GM21825 (cell line): ENCODE data around the gene FUS.
"Not testable (repeated sequence)": the region's sequence is repeated elsewhere in the genome, so short reads cannot be mapped to it uniquely, and the experiment has no call there.

Experiments used
- ATAC-seq: cut with Tn5 transposase; IDR thresholded peaks from one replicate; pipeline ENCODE4 v1.9.1; 2021; ENCODE audit warnings: mild to moderate bottlenecking, moderate library complexity; ENCODE audit not compliant: unreplicated experiment

Gene FUS

DNA sequence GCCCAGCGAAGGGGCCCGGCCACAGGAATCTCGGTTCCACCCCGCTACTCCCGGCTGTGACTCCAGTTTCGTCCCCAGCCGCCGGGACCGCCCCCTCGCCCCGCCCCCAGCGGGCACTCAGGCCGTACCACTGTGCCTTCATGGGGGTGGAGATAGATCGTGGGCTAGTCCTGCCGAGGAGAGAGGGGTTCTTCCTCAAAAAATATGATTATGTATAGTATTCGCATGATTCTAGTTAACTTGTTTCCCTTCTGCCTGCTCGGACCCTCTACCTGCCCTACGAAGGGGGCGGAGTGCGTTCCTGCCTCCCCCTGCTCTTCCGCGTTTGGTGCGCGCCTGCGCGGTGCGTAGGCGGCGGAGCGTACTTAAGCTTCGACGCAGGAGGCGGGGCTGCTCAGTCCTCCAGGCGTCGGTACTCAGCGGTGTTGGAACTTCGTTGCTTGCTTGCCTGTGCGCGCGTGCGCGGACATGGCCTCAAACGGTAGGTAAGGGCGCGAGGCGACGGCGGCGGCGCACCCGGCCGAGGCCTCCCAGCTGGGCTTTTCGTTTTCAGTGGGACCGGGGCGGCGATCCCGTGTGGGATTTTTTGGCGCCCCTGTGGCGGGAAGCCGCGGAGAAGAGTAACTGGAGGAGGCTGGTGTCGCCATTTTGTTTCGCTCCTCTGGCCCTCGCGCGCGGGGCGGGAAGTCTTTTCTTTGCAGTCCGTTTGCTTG is at the start of gene FUS:
FUS (plus strand) TSS at position 393 of the 713 bp plus-strand sequence; CDS start at position 469, 76 bp downstream.
- peak; percentile 49 for ATAC-seq

DNA sequence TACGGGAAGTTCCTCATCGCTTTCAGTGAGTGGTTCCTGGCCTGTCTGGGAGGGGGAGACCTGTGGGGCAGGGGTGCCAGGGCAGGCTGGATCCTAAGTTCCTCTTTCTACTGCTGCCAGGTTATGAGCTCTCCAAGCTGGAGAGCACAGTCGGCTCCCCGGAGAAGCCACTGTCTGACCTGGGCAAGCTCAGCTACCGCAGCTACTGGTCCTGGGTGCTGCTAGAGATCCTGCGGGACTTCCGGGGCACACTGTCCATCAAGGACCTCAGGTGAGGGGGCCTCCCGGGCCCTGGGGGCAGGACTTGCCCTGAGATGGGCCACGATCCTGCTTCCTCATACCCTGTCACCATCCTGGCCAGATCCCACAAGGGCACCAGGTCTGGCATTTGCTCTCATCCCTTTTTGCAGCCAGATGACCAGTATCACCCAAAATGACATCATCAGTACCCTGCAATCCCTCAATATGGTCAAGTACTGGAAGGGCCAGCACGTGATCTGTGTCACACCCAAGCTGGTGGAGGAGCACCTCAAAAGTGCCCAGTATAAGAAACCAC is 49.5 kb upstream of the FUS start:
- no peak for ATAC-seq

DNA sequence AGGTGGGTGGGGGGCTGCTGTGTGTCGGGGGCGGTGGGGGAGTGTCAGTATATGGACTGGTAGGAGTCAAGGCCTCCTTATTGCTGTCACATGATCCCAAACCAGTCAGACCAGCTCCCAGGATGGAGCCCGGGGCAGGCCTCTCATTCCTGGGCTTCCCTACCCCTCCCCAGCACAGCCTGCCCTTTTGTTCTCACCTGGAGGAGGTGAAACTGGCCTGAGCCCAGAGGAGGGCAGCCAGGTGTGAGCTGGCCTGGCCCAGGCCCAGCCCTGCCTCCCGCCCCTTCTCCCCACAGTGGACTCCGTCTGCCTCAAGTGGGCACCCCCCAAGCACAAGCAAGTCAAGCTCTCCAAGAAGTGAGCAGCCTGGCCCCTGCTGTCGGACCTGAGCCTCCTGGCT is 49.0 kb upstream of the FUS start:
- ATAC-seq: no peak

DNA sequence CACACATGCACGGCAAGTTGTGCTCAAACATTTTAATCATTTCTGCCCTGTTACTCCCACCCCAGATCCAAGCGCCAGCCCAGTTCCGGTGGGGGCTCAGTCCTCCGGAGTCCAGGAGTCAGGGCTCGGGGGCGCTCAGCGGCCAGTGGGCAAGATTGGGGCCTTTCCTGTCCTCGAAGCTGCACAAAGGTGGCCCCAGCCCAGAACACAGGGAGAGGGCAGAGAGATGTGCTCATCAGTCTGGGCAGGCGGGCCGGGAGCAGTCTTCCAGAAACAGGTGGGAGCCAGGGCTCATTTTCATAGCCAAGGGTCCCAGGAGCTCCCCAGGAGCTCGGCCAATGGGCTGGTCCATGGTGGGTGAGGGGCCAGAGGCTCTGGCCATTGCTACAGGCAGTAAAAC is 48.5 kb upstream of the FUS start:
- no peak for ATAC-seq

DNA sequence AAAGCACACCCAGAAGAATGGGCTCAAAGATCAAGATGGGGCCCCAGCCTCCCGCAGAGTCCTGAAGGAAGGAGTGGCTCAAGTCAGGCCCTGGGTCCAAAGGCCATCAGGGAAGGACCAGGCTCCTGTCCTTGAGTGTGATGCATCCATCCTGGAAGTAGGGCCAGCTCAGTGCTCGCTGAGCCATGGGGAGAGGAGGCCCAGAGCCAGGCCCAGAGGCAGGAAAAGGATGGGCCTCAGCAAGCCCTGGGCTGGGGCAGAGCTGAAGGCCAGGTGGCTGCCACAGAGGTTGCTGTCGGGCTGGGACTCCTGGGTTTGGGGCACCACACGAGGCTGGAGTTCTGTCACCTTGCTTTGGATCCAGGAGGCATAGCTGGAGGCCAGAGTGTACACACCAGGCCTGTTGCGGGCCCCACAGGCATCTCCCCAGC is 48.1 kb upstream of the FUS start:
- ATAC-seq: no peak

DNA sequence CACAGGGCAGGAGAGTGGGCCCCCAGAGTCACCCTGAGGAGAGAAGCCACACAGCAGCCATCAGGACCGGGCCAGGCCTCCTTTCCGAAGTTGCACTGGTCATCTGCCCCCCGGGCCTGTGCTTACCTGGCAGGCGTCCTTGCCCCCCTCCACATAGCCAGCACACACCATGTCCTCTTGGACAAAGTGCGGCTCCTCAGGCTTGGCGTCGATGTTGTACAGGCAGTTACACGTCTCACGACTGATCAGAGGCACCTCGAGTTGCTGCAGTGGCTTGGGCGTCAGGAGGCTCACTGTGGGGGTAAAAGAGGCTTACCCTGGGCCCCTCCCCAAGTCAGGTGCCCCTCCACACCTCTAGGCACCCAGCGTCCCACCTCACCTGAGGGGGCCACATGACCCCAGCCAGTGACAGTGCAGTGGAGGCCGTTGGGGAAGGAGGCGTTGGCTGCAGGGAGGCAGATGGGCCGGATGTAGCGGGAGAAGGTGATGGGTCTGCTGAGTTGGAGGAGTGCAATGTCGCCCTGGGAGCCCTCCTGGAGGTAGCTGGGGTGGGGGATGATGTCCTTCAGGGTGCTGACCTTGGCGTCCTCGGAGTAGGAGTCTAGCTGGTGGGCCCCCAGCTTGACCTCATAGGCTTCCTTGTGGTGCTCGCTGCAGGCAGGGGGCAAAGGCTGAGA is 47.5 kb upstream of the FUS start:
- no peak for ATAC-seq

DNA sequence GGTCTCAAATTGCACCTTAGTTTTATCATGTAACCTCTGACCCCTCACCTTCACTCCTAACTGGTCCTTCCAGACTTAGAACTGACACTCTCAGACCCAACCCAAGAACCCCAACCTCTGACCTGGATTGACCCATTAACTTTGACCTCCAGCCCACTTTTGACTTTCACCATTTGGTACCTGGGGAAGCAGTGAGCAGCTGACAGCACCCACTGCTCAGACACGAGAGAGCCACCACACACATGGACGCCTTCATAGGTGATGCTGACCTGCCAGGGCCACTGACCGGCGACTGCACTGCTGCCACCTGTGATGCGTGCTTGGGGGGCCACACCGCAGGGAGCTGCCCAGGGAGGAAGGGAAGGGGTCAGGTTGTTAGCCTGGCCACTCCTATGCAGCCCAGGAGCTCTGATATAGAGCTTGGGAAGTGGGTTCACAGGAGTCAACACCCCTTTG is 46.9 kb upstream of the FUS start:
- no peak for ATAC-seq

DNA sequence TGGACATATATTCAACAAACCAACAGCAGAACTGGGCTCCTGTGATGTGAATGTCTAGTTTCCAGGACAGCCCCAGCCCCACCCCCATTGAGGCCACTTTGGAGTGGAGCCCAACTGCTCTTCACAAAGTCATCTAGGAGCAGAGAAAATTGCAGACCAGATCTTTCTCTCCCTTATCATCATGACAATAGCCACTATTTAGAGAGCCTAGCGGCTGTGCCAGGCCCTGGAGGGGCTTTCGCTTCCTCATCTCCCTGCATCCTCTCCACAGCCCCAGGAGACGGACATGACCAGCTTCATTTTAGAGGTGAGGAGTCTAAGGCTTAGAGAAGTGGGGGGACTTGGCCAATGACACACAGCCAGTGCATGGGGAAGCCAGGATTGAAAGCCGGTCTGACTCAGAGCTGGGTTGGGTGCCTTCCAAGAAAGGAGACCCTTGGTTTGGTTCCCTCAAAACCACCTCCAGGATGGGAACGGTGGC is 45.8 kb upstream of the FUS start:
- ATAC-seq: no peak

DNA sequence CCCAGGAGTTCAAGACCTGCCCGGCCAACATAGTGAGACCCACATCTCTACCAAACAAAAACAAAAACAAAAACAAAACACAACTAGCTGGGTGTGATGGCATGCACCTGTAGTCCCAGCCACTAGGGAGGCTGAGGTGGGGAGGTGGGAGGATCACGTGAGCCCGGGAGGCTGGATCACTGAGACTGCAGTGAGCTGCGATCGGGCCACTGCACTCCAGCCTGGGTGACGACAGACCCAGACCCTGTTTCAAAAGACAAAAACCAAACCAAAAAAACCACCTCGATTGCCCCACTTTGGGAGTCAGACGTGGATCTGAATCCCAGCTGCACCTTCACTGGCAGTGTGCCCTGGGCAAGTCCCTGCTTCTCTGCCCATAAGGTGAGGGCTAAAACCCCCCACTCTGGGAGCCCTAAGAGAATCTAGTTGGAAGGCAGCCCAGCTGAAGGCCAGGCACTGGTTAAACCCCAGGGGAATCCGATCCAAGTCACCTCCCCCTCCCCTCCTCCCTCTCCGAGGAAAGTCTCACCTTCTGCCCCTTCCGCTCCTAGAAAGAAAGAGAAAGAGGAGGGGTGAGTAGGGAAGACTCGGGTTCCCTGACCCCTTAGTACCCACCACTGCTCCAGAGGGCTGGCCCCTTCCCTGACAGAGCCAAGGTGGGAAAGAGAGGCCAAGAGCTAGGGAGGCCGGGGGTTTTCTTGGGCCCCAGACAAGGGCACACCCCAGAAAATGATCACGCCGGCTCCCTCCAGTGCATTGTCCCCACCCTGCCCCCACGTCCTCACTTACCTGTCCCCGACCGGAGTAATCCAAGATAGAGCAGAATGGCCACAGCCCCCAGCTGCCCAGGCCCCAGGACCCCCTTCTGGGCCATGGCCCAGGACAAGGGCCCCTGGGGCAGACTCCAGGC is 45.1 kb upstream of the FUS start:
- no peak for ATAC-seq

DNA sequence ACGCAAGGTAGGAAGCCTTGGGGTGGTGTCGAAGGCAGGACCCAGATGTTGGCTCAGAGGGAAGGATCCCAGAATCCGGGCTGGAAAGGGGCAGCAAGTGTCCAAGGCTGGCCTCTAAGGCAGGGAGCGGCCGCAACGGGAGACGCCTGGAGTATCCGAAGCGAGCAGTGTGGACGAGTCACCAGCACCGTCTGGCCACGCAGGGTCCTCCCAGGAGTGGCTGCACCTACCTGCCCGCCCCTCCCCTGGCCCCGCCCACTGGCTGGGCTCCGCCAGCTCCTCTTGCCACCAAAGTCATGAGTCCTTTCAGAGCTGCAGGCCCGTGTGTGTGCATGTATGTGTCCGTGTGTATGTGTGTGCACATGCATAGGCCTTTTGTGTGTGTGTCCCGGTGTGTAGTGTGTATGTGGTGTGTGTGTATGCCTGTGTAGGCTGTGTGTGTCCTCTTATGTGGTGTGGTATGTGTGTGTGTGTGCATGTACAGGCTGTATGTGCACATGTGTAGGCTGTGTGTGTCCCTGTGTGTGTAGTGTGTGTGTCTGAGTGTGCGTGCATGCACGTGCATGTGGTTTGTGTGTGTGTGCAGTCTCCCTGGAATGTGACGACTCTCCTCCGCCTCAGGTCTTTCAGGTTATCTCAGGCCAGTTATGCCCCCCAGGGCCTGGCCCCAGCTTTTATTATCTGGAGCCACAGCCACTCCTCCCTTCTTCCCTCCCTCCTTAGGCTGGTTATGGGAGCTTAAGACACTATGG is 44.2 kb upstream of the FUS start, which contains the start of gene PRSS8:
PRSS8 (minus strand) TSS at position 193 of the 752 bp plus-strand sequence. CDS start 229 bp downstream, outside the sequence.
- ATAC-seq: no peak

DNA sequence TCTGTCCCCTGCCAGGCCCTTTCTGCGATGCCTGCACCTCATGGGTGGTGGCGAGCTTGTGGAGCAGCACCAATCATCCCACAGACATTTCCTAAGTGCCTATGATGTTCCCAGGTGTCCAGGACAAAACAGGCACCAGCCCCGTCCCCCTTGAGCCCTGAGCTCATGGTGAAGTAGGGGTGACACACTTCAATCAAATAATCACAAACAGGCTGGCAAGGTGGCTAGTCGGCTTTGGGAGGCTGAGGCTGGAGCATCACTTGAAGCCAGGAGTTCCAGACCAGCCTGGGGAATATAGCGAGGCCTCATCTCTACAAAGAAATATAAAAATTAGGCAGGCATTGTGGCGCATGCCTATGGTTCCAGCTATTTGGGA is 43.7 kb upstream of the FUS start:
- no peak for ATAC-seq

DNA sequence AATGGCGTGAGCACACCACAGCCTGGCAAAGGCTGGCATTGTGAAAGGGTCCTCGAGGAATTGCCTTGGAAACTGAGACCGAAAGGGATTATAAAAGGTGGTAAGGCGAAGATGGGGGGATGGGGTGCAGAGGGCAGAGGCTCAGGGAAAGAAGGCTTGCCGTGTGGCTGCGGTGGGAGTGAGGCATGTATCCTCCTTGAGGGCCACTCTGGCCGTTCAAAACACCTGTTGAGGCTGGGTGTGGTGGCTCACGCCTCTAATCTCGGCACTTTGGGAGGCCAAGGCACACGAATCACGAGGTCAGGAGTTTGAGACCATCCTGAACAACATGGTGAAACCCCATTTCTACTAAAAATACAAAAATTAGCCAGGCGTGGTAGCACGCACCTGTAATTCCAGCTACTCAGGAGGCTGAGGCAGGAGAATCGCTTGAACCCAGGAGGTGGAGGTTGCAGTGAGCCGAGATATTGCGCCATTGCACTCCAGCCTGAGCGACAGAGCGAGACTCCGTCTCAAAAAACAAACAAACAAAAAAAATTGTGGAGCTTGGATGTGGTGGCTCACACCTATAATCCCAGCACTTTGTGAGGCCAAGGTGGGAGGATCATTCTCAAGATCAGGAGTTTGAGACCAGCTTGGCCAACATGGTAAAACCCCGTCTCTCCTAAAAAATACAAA is 43.0 kb upstream of the FUS start:
- not testable (repeated sequence) for ATAC-seq

DNA sequence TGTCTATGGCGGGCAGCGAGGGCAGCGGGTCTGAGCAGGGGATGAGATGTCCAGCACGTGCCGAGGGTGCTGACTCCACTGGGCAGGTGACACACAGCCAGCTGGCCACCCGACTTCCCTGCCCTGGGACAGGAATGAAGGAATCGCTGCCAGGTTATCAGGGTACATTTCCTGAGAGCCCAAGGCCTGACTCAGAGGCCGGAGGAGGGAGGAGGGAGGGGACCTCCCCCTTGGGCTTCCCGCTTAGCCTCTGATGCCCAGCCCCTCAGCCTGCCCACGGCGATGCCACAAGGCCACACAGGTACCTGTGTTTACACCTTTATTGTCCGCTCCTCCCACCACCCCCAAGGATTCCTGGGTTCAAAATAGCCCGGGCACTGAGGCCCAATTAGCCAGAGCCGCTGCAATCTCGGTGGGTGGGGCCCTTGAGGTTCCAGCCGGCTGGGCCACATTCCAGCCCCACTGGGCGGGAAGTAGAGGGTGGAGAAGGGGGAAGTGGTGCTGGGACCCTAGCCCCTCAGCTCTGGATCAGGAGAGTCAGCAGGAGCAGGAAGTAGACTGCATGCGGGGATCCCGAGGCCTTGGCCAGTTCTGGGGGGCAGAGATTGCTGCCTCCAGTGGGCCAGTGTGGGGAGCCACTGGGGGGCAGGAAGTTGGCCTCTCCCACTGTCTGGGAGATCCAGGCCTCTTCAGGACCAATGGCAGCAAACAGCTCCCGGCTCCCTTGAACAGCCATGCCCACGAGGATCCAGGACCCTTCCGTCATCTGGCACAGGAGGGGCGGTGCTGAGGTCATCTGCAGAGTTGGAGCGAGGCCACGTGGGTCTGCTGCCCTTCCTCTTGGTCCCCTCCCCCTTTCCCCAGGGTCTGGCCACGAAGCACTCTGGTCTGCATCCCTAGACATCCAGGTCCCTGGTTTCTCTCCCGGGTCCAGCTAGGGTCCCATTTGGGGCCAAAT is 41.0 kb upstream of the FUS start:
- no peak for ATAC-seq

DNA sequence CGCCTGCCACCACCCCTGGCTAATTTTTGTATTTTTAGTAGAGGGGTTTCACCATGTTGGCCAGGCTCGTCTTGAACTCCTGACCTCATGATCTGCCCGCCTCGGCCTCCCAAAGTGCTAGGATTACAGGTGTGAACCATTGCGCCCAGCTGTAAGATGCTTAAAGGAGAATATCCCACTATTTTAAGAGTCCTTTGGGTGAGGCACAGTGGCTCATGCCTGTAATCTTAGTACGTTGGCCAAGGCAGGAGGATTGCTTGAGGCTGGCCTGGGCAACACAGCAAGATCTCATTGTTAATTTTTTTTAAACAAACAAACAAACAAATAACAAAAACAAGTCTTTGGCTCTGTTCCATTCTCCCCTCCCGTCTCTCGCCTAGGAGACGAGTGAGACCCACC is 38.9 kb upstream of the FUS start:
- not testable (repeated sequence) for ATAC-seq

DNA sequence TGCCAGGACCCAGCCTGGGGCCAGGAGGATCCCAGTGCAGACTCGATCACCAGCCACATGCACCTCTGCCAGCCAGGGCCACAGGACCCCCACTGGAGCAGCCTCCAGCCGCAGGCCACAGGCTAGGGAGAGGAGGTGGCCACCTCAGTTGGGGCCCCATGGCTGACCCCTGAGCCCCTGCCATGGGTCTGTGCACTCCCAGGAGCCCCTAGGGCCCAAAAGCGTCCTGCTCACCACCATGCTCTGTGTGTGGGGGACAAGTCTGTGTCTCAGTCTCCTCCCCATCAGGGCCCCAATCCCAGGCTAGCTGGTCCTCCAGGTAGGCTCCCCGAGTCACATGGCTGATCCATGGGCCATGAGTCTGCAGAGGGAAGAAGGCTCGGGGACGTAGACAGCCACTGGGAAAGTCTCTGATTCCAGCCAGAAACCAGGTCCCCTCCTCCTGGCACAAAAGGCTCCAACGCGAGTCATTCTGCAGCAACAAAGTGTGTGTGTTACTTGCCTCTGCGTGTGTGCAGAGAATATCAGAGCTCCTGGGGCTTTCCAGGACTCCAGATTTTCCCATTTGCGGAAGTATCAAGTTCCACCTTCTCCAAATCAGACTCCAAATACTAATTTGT is 38.3 kb upstream of the FUS start:
- ATAC-seq: peak; percentile 2

DNA sequence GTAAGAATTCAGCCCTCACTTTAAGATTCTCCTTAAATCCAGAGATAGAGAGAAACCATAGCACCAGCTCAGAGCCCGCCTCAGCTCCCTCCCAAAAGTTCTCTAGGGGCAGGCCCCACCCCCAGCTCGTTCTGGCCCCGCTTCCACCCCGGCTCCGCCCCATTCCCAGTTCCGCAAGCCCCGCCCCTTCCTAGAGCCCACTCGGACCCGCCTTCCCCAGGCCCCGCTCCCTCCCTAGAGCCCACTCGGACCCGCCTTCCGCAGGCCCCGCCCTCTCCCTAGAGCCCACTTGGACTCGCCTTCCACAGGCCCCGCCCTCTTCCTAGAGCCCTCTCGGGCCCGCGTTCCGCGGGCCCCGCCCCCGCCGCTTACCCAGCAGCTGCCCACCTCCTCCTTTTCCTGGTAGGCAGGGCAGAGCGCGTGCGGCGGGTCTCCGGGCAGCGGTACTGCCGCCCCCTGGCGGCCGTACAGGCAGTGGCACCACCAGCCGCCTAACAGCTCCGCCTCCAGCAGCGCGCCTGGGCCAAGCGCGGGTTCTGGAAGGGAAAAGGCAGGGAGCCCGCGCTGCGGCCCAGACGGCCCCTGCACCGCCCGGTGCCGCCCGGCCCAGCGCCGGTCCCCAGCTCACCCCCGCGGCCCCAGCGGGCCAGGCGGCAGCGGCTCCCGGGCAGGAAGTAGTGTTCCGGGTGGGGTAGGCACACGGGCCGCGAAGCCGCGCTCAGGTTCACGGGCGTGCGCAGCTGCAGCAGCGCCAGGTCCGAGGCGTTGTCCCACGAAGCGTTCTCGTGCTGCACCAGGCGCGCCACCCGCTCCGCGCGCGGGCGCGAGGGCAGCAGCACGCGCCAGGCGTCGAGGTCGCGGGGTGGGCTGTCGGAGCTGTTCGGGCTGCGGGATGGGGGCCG is 37.6 kb upstream of the FUS start:
- ATAC-seq: peak; percentile 86
